OCI-LY3 (cell line): Measurements from ENCODE around the gene DHRSX.
"Not testable (repeated sequence)": the region's sequence is repeated elsewhere in the genome, so short reads cannot be mapped to it uniquely, and the experiment has no call there.

Experiments
- CTCF ChIP-seq: fragments of 200-600, 300-600 bp; sonication (generic); IDR thresholded peaks from 2 replicates; pipeline ENCODE4 v1.5.1; 2014; ENCODE audit warnings: antibody characterized with exemption, low read length, low read depth
- EZH2phosphoT487 ChIP-seq: fragments of 200-600 bp; shearing (Covaris generic); IDR thresholded peaks from 2 replicates; pipeline ENCODE4 v1.6.1; 2018; ENCODE audit warnings: antibody characterized with exemption, mixed run types, low read depth

- TF ChIP-seq CTCF, EZH2phosphoT487: not testable (repeated sequence)
Observed at GRCh38 chrX:2481597-2481996, 19.2 kb downstream of the DHRSX start.
